SK-N-SH (cell line): ENCODE data around the gene KIAA0319L. TPM values are rescaled to one million over a fixed set of nuclear protein-coding genes. Genes with fewer than 3 reads are reported as not detected.

Source experiments
- CTCF ChIA-PET: fragments of 300-600, 350-600 bp; formaldehyde crosslinking; extraction: SDS; loops from one replicate; lab custom pipeline; 2021; lab: Yijun Ruan, JAX
- POLR2A ChIA-PET: fragments of 350-600 bp; sonication (Branson Sonifier 250); formaldehyde crosslinking; extraction: SDS; loops from one replicate; lab custom pipeline; 2020; ENCODE audit warnings: antibody characterized with exemption, inconsistent platforms; lab: Yijun Ruan, JAX
- DNase-seq: peaks from one replicate; pipeline ENCODE4 v3.0.0; 2012
- H2AFZ ChIP-seq: fragments of 200-600 bp; sonication (generic); 2 replicates; pipeline ENCODE4 v1.8.1; 2016; ENCODE audit warnings: antibody characterized with exemption, mild to moderate bottlenecking, low read depth
- H3F3A ChIP-seq: fragments of 200-600 bp; sonication (generic); replicated peaks from 2 replicates; pipeline ENCODE3; 2016; ENCODE audit warnings: antibody characterized with exemption, mild to moderate bottlenecking; ENCODE audit not compliant: insufficient read depth
- H3K27ac ChIP-seq, 2 experiments: fragments of 200-500 bp in 1 of 2; fragments of 200-600 bp in 1 of 2; sonication (Bioruptor generic) in 1 of 2; sonication (generic), shearing (Covaris generic) in 1 of 2; 2 replicates each; pipeline versions ENCODE4 v1.5.1 to v1.6.1; 2014 to 2016; ENCODE audit warnings: low read depth in 2 of 2, inconsistent platforms in 1 of 2, low read length in 1 of 2, mild to moderate bottlenecking in 1 of 2, mixed read lengths in 1 of 2
- H3K27me3 ChIP-seq: fragments of 200-600 bp; sonication (generic), shearing (Covaris generic); 2 replicates; pipeline ENCODE4 v1.6.1; 2016; ENCODE audit warnings: mixed run types; ENCODE audit not compliant: insufficient read depth
- H3K36me3 ChIP-seq, 2 experiments: fragments of 200-500 bp in 1 of 2; fragments of 200-600 bp in 1 of 2; sonication (Bioruptor generic) in 1 of 2; sonication (generic) in 1 of 2; replicated peaks in 1 of 2; 2 replicates each; pipeline versions ENCODE3 to v1.5.1; 2014 to 2016; ENCODE audit warnings: low read length in 1 of 2, mild to moderate bottlenecking in 1 of 2; ENCODE audit not compliant: insufficient read depth in 2 of 2, control insufficient read depth in 1 of 2
- H3K4me1 ChIP-seq, 2 experiments: fragments of 200-500 bp in 1 of 2; fragments of 200-600 bp in 1 of 2; sonication (Bioruptor generic) in 1 of 2; sonication (generic), shearing (Covaris generic) in 1 of 2; 2 replicates each; pipeline versions ENCODE4 v1.5.1 to v1.6.1; 2014 to 2016; ENCODE audit warnings: low read depth in 1 of 2, low read length in 1 of 2, mixed run types in 1 of 2; ENCODE audit not compliant: insufficient read depth in 2 of 2, control insufficient read depth in 1 of 2
- H3K4me2 ChIP-seq: fragments of 200-600 bp; sonication (generic), shearing (Covaris generic); 2 replicates; pipeline ENCODE4 v1.6.1; 2017; ENCODE audit warnings: mixed run types
- H3K4me3 ChIP-seq, 2 experiments: fragments of 200-500 bp in 1 of 2; fragments of 200-600 bp in 1 of 2; sonication (Bioruptor generic) in 1 of 2; sonication (generic), shearing (Covaris generic) in 1 of 2; 2 replicates each; pipeline versions ENCODE4 v1.5.1 to v1.8.1; 2014 to 2016; ENCODE audit warnings: low read depth in 2 of 2, inconsistent platforms in 1 of 2, low read length in 1 of 2, mild to moderate bottlenecking in 1 of 2, mixed read lengths in 1 of 2, moderate library complexity in 1 of 2
- H3K79me2 ChIP-seq: fragments of 200-600 bp; sonication (generic); 2 replicates; pipeline ENCODE4 v1.8.1; 2017; ENCODE audit warnings: mild to moderate bottlenecking; ENCODE audit not compliant: insufficient read depth
- H3K9ac ChIP-seq: fragments of 200-600 bp; sonication (generic); 2 replicates; pipeline ENCODE4 v1.6.1; 2017; ENCODE audit warnings: mixed run types
- H3K9me2 ChIP-seq: fragments of 200-600 bp; sonication (generic); 2 replicates; pipeline ENCODE4 v1.6.1; 2017; ENCODE audit warnings: mixed run types
- H3K9me3 ChIP-seq: fragments of 200-600 bp; sonication (generic); 2 replicates; pipeline ENCODE4 v1.6.1; 2017; ENCODE audit warnings: mixed run types, mild to moderate bottlenecking, moderate library complexity
- H4K20me1 ChIP-seq: fragments of 200-600 bp; sonication (generic); 2 replicates; pipeline ENCODE4 v1.6.1; 2017; ENCODE audit warnings: mild to moderate bottlenecking, mixed run types; ENCODE audit not compliant: insufficient read depth
- CHD2 ChIP-seq: fragments of 150-350 bp; IDR thresholded peaks from 2 replicates; pipeline ENCODE4 v1.6.1; 2018; ENCODE audit warnings: low read length; ENCODE audit not compliant: partially characterized antibody
- ELF1 ChIP-seq: IDR thresholded peaks from 2 replicates; pipeline ENCODE4 v1.4.0; 2012
- EP300 ChIP-seq, 2 experiments: IDR thresholded peaks; 2 replicates each; pipeline versions ENCODE4 v1.4.0 to v1.6.1; 2012; ENCODE audit warnings: borderline replicate concordance in 1 of 2, low read depth in 1 of 2, low read length in 1 of 2
- EZH2phosphoT487 ChIP-seq: fragments of 200-600 bp; sonication (generic); IDR thresholded peaks from 2 replicates; pipeline ENCODE4 v1.6.1; 2017; ENCODE audit warnings: low read depth, mixed run types, mild to moderate bottlenecking, antibody characterized with exemption, moderate library complexity, borderline replicate concordance
- FOSL2 ChIP-seq: IDR thresholded peaks from 2 replicates; pipeline ENCODE4 v1.4.0; 2012; ENCODE audit warnings: low read depth, mild to moderate bottlenecking, moderate library complexity, borderline replicate concordance
- FOXM1 ChIP-seq: IDR thresholded peaks from 2 replicates; pipeline ENCODE4 v1.4.0; 2012; ENCODE audit warnings: low read depth, mild to moderate bottlenecking
- GABPA ChIP-seq: IDR thresholded peaks from 2 replicates; pipeline ENCODE4 v1.4.0; 2012; ENCODE audit warnings: low read depth, mild to moderate bottlenecking
- NRF1 ChIP-seq: IDR thresholded peaks from 2 replicates; pipeline ENCODE4 v1.6.1; 2012; ENCODE audit warnings: low read depth, mild to moderate bottlenecking, low read length
- SIN3A ChIP-seq: IDR thresholded peaks from 2 replicates; pipeline ENCODE4 v1.6.1; 2012; ENCODE audit warnings: low read depth, mild to moderate bottlenecking, low read length, moderate library complexity, borderline replicate concordance
- SMC3 ChIP-seq: IDR thresholded peaks from 2 replicates; pipeline ENCODE4 v1.6.1; 2012; ENCODE audit warnings: low read depth, low read length, improper control_type of control experiment
- YY1 ChIP-seq: IDR thresholded peaks from 2 replicates; pipeline ENCODE4 v1.4.0; 2012; ENCODE audit warnings: low read depth, mild to moderate bottlenecking
- WGBS: methylation state at CpG from one replicate; pipeline ENCODE4 v1.1.6; 2017; ENCODE audit warnings: low lambda C conversion rate; 5-methylcytosine and 5-hydroxymethylcytosine counted together
- polyA plus RNA-seq, 3 experiments: library from polyadenylated mRNA; depleted of rRNA; stranded (reverse); fragments of >200 nt; gene quantifications; 2 replicates each; pipeline ENCODE4 v1.2.3, GENCODE V29; 2012
- TF ChIP-seq, protein P1 (sequence below): fragments of 150-350 bp; IDR thresholded peaks from 2 replicates; pipeline ENCODE4 v1.6.1; 2016; ENCODE audit warnings: mild to moderate bottlenecking, low read depth, low read length
- TF ChIP-seq, protein P2 (sequence below): IDR thresholded peaks from 2 replicates; pipeline ENCODE4 v1.4.0; 2012; ENCODE audit warnings: low read depth, borderline replicate concordance
- TF ChIP-seq, protein P3 (sequence below): IDR thresholded peaks from 2 replicates; pipeline ENCODE4 v1.6.1; 2012; ENCODE audit warnings: mild to moderate bottlenecking, low read depth, low read length, moderate library complexity
- TF ChIP-seq, protein P4 (sequence below): fragments of 150-350 bp; IDR thresholded peaks from 2 replicates; pipeline ENCODE4 v1.6.1; 2017; ENCODE audit warnings: antibody characterized with exemption, low read length, low read depth, borderline replicate concordance
- TF ChIP-seq, protein P5 (sequence below): fragments of 200-600 bp; sonication (generic); IDR thresholded peaks from 2 replicates; pipeline ENCODE4 v1.6.1; 2017; ENCODE audit warnings: antibody characterized with exemption, mild to moderate bottlenecking, moderate library complexity

The KIAA0319L gene
- polyA plus RNA-seq, 1 of the 3 experiments (the other 2 are of a cell fraction): 51.9 TPM

DNA sequence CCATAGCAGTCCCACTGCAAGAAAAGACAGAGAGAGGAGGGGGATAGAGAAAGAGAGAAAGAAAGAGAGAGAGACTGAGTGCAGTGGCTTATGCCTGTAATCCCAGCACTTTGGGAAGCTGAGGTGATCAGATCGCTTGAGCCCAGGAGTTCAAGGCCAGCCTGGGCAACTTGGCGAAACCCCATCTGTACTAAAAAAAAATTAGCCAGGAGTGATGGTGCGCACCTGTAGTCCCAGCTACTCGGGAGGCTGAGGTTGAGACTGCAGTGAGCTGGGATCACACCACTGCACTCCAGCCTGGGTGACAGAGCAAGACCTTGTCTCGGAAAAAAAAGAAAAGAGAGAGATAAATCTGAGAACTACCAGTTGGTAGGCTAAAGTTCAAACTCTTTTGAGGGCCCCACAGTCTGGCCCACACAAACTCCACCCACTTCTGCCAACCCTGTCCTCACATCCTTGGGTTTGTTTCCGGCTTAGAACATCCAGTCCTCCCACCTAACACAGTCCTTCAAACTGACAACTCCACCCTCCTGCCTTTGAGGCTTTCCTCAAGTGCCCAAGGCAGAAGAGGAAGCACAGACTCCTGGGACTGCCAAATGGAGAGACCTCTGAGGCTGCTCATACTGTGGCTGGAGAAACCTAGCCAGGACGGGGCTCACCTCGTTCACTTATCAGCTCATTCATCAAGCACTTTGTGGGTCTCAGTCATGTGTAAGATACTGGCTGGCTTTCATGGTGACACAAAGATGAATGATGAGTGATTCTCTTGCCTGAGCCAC lies 36.0 kb upstream of the KIAA0319L start:
- DNase-seq: no peak
- TF ChIP-seq, protein P1, sequence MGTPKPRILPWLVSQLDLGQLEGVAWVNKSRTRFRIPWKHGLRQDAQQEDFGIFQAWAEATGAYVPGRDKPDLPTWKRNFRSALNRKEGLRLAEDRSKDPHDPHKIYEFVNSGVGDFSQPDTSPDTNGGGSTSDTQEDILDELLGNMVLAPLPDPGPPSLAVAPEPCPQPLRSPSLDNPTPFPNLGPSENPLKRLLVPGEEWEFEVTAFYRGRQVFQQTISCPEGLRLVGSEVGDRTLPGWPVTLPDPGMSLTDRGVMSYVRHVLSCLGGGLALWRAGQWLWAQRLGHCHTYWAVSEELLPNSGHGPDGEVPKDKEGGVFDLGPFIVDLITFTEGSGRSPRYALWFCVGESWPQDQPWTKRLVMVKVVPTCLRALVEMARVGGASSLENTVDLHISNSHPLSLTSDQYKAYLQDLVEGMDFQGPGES: no peak
- TF ChIP-seq SMC3: no peak
- TF ChIP-seq, protein P2, sequence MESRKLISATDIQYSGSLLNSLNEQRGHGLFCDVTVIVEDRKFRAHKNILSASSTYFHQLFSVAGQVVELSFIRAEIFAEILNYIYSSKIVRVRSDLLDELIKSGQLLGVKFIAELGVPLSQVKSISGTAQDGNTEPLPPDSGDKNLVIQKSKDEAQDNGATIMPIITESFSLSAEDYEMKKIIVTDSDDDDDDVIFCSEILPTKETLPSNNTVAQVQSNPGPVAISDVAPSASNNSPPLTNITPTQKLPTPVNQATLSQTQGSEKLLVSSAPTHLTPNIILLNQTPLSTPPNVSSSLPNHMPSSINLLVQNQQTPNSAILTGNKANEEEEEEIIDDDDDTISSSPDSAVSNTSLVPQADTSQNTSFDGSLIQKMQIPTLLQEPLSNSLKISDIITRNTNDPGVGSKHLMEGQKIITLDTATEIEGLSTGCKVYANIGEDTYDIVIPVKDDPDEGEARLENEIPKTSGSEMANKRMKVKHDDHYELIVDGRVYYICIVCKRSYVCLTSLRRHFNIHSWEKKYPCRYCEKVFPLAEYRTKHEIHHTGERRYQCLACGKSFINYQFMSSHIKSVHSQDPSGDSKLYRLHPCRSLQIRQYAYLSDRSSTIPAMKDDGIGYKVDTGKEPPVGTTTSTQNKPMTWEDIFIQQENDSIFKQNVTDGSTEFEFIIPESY: no peak
- TF ChIP-seq, protein P3, sequence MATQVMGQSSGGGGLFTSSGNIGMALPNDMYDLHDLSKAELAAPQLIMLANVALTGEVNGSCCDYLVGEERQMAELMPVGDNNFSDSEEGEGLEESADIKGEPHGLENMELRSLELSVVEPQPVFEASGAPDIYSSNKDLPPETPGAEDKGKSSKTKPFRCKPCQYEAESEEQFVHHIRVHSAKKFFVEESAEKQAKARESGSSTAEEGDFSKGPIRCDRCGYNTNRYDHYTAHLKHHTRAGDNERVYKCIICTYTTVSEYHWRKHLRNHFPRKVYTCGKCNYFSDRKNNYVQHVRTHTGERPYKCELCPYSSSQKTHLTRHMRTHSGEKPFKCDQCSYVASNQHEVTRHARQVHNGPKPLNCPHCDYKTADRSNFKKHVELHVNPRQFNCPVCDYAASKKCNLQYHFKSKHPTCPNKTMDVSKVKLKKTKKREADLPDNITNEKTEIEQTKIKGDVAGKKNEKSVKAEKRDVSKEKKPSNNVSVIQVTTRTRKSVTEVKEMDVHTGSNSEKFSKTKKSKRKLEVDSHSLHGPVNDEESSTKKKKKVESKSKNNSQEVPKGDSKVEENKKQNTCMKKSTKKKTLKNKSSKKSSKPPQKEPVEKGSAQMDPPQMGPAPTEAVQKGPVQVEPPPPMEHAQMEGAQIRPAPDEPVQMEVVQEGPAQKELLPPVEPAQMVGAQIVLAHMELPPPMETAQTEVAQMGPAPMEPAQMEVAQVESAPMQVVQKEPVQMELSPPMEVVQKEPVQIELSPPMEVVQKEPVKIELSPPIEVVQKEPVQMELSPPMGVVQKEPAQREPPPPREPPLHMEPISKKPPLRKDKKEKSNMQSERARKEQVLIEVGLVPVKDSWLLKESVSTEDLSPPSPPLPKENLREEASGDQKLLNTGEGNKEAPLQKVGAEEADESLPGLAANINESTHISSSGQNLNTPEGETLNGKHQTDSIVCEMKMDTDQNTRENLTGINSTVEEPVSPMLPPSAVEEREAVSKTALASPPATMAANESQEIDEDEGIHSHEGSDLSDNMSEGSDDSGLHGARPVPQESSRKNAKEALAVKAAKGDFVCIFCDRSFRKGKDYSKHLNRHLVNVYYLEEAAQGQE: no peak
- no peak for TF ChIP-seq EZH2phosphoT487
- TF ChIP-seq EP300 (IDR thresholded peaks at IDR 0.05; ENCODE audit: borderline replicate concordance in 1 of 2, low read depth in 1 of 2, low read length in 1 of 2): no peak
- TF ChIP-seq, all 33 proteins: peak for 0
- Histone ChIP-seq H3K27ac (no peak overlapping the region), H3K79me2 (no peaks in the 10 kb centered on the region), H2AFZ (no peak overlapping the region), H3K9me2 (no peaks in the 10 kb centered on the region), H3K9me3 (no peaks in the 10 kb centered on the region), H3F3A (peaks cover 5% of the 10 kb centered on the region), H3K4me3 (no peak overlapping the region), H3K4me2 (no peak overlapping the region), H3K9ac (no peak overlapping the region), H4K20me1 (no peaks in the 10 kb centered on the region), H3K27me3 (no peaks in the 10 kb centered on the region), H3K36me3 (no peaks in the 10 kb centered on the region), H3K4me1 (no peaks in the 10 kb centered on the region; a peak in 1 of 4 replicates)
- WGBS: 93% methylated on average over 8 of the region's 8 CpGs
- CTCF ChIA-PET: interaction anchor here (0.9 to 2.1 kb wide), 3 partner anchors 24 to 134 kb away, joined by 5 to 8 read pairs (median 5); no protein-coding TSS in a partner anchor
- POLR2A ChIA-PET: no interaction called here

DNA sequence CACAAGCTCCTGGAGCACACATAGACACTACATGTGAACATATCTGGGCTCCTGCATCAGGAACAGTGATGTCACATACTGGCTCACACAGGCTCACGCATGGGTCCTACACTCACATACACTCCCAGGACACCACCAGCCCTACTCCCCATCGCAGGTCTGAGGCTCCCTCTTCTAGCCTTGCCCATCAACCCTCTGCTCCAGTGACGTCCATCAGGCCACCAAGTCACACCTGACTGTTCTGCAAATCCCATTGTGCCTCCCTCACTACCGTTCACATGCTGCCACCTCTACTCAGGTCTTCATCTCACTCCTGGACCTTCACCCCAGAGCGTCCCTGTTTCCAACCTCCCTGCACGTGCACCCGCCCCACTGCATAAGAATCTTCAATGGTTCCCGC lies 34.0 kb upstream of the KIAA0319L start:
- Histone ChIP-seq H3K27ac (no peak overlapping the region), H3F3A (no peaks in the 10 kb centered on the region), H3K79me2 (no peaks in the 10 kb centered on the region), H3K9me2 (no peaks in the 10 kb centered on the region), H3K9me3 (no peaks in the 10 kb centered on the region), H3K4me2 (no peak overlapping the region), H3K36me3 (no peaks in the 10 kb centered on the region), H4K20me1 (no peaks in the 10 kb centered on the region), H3K4me1 (no peaks in the 10 kb centered on the region), H3K9ac (no peak overlapping the region), H3K27me3 (no peaks in the 10 kb centered on the region), H3K4me3 (no peak overlapping the region), H2AFZ (no peak overlapping the region)
- ChIA-PET POLR2A (no interaction called here), CTCF (interaction anchor here (1.1 to 1.2 kb wide), 2 partner anchors 9 to 136 kb away, joined by 3 read pairs; no protein-coding TSS in a partner anchor)
- WGBS: 96% methylated on average over 8 of the region's 8 CpGs
- no peak for DNase-seq
- TF ChIP-seq YY1: no peak
- no peak for TF ChIP-seq ELF1
- TF ChIP-seq FOXM1: no peak
- TF ChIP-seq NRF1: no peak
- TF ChIP-seq, protein P4, sequence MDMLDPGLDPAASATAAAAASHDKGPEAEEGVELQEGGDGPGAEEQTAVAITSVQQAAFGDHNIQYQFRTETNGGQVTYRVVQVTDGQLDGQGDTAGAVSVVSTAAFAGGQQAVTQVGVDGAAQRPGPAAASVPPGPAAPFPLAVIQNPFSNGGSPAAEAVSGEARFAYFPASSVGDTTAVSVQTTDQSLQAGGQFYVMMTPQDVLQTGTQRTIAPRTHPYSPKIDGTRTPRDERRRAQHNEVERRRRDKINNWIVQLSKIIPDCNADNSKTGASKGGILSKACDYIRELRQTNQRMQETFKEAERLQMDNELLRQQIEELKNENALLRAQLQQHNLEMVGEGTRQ: no peak
- no peak for TF ChIP-seq FOSL2
- TF ChIP-seq, protein P5, sequence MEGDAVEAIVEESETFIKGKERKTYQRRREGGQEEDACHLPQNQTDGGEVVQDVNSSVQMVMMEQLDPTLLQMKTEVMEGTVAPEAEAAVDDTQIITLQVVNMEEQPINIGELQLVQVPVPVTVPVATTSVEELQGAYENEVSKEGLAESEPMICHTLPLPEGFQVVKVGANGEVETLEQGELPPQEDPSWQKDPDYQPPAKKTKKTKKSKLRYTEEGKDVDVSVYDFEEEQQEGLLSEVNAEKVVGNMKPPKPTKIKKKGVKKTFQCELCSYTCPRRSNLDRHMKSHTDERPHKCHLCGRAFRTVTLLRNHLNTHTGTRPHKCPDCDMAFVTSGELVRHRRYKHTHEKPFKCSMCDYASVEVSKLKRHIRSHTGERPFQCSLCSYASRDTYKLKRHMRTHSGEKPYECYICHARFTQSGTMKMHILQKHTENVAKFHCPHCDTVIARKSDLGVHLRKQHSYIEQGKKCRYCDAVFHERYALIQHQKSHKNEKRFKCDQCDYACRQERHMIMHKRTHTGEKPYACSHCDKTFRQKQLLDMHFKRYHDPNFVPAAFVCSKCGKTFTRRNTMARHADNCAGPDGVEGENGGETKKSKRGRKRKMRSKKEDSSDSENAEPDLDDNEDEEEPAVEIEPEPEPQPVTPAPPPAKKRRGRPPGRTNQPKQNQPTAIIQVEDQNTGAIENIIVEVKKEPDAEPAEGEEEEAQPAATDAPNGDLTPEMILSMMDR: no peak
- no peak for TF ChIP-seq CHD2
- TF ChIP-seq GABPA: no peak
- no peak for TF ChIP-seq SIN3A
- TF ChIP-seq EZH2phosphoT487: no peak
